Measurements from ENCODE around the gene CCDC174. TPM values are rescaled to one million over a fixed set of nuclear protein-coding genes. Genes with fewer than 3 reads are reported as not detected.

Gene CCDC174
- total and polyA plus RNA-seq, 2 of the 4 experiments (the other 2 are of a cell fraction): 5.9 to 9.6 TPM

DNA sequence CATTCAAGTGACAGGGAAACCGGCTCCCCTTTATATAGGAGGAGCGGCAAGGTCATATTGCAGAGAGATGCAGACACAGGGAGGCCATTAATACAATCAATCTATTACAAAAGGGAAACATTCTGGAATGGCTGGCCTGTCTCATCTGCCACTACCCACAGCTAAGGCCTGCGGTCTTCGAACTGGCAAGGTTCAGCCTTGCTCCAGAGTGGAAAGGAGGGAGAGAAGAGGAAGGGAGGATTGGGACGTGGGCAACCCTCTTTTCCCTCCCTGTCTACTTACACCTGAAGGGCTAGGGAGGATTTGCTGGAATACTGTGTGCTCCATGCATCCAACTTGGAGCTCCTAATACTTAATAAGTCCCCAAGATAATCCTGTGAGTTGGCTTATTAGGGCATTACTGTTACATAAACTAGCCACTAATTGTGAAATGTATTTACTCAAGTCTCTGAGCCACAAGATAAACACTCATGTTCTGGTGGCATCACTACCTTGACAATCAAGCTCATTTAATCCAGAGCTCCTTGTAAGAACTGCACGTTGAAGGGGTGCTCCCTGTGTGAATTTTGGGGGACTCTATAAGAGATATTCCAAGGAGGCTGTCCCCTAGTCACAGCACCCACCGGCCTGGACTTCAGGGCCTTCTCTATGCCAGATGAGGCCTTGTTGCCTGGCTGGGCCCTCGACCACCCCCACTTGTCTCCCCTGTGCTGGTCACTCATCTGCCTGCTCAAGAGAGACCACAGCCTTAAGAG, 19.7 kb upstream of the CCDC174 start:
- Histone ChIP-seq H3K9me3 (ENCODE audit: control insufficient read depth, insufficient read depth, low read length) (no peaks in the 10 kb centered on the region; the same call in 1 of the 2 replicates), H2BK120ac (ENCODE audit: low read depth, low read length) (no peak overlapping the region), H2AK9ac (replicated peaks; ENCODE audit: low read depth, low read length, poor library complexity) (no peak overlapping the region), H3K18ac (ENCODE audit: low read depth, low read length) (no peak overlapping the region), H4K5ac (ENCODE audit: low read depth, low read length) (no peak overlapping the region), H4K20me1 (ENCODE audit: insufficient read depth, low read length) (no peaks in the 10 kb centered on the region), H2AK5ac (ENCODE audit: low read depth, low read length) (no peak overlapping the region), H4K91ac (ENCODE audit: insufficient read depth, low read depth, low read length) (no peak overlapping the region), H2BK5ac (ENCODE audit: low read depth, low read length, poor library complexity, severe bottlenecking) (no peak overlapping the region), H3K4me1 (ENCODE audit: control insufficient read depth, insufficient read depth, low read length) (peaks cover 6% of the 10 kb centered on the region), H3K9ac (ENCODE audit: low read depth, low read length) (no peak overlapping the region), H3K27me3 (ENCODE audit: control insufficient read depth, insufficient read depth, low read length) (no peaks in the 10 kb centered on the region), H3K14ac (replicated peaks; ENCODE audit: low read depth, low read length) (no peak overlapping the region), H3K9me1 (ENCODE audit: insufficient read depth, low read length) (peaks cover 3% of the 10 kb centered on the region; the same call in 1 of the 2 replicates), H3K56ac (ENCODE audit: extremely low read depth, insufficient read depth, low read length) (no peak overlapping the region), H2BK20ac (ENCODE audit: low read depth, low read length) (no peak overlapping the region), H2AFZ (replicated peaks; ENCODE audit: low read length, poor library complexity) (no peak overlapping the region), H3K27ac (ENCODE audit: insufficient read depth, low read length) (no peak overlapping the region), H4K8ac (ENCODE audit: low read depth in 2 of 2, low read length in 2 of 2) (no peak overlapping the region), H3K36me3 (ENCODE audit: control insufficient read depth, insufficient read depth, low read length) (no peaks in the 10 kb centered on the region), H3K4me2 (ENCODE audit: low read depth, low read length) (no peak overlapping the region), H3K23ac (ENCODE audit: low read depth, low read length) (no peak overlapping the region), H3K4me3 (ENCODE audit: insufficient read depth, low read depth, low read length) (no peak overlapping the region), H3K4ac (ENCODE audit: low read depth, low read length) (no peak overlapping the region), H2BK15ac (ENCODE audit: low read depth, low read length) (no peak overlapping the region), H3K79me1 (ENCODE audit: low read depth in 1 of 2, low read length in 2 of 2) (no peaks in the 10 kb centered on the region)
- no CpG with 5 or more reads among the region's 8 CpGs for WGBS, 2 experiments (ENCODE audit: extremely low coverage in 2 of 2, insufficient read length in 1 of 2)
- in situ Hi-C loops (cut with MboI; ENCODE audit: low sequenced_read_pairs): no loop called here
- TF ChIP-seq MAZ (IDR thresholded peaks at IDR 0.05; ENCODE audit: borderline replicate concordance, low read depth, low read length): no peak
- TF ChIP-seq RAD21 (IDR thresholded peaks at IDR 0.05; ENCODE audit: low read length): no peak
- TF ChIP-seq, protein P1, sequence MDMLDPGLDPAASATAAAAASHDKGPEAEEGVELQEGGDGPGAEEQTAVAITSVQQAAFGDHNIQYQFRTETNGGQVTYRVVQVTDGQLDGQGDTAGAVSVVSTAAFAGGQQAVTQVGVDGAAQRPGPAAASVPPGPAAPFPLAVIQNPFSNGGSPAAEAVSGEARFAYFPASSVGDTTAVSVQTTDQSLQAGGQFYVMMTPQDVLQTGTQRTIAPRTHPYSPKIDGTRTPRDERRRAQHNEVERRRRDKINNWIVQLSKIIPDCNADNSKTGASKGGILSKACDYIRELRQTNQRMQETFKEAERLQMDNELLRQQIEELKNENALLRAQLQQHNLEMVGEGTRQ (IDR thresholded peaks at IDR 0.05; ENCODE audit: low read depth, low read length): no peak
- TF ChIP-seq CEBPB (IDR thresholded peaks at IDR 0.05; ENCODE audit: low read depth, low read length): no peak
- DNase-seq (no peak), ATAC-seq (ENCODE audit: low read depth) (no peak)
- intact Hi-C loops (cut with micrococcal nuclease): no loop called here
- ChIA-PET POLR2A (ENCODE audit: unreplicated experiment) (no interaction called here), CTCF (no interaction called here)
- dilution Hi-C loops (cut with HindIII; ENCODE audit: low sequenced_read_pairs, unreplicated experiment): no loop called here
- BruUV-seq (replicated peaks): no TSS peak

Measured in IMR-90 (cell line).